Measurements from ENCODE around the gene BAG5.

Gene BAG5

GRCh38 chr14:103546652-103547454 is 15.6 kb downstream of the BAG5 start:
- peak; percentile 59 for DNase-seq (ENCODE audit: low read depth)

DNA sequence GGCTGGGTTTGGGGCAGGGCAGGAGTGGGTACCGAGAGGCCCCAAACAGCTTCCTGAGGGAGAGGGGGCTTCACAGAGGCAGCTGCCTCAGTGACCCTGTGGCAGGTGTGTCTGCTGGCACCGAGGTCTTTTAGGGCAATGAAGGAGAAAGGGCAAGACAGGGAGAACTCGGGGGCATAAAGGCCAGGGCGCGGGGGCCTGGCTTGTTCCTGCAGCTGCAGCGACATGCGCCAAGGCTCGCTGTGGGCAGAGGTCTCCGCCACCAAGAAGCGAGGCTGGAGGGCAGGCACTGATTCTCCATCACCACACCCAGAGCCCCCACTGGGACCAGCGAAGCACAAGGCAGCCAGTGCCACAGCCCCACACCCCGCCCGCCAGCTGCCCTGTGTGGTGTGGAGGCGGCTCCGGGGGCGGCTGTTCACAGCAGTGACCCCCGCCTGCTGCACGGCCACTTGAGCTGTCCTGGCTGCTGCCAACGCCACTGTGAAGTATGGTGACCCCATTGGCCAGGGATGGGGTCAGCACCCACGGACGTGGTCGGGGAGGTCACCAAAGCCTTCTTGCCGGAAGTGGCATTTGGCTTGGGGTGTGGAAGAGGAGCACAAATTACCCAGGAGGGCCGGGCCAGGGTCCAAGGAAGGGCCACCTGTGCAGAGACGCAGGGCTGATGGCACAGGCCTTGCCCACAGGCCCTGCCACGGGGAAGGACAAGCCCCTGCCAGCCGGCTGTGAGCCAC is 16.4 kb downstream of the BAG5 start:
- no peak for DNase-seq (ENCODE audit: low read depth)

- no peak for DNase-seq (ENCODE audit: low read depth)
These were observed 17.1 kb downstream of the BAG5 start for GRCh38 chr14:103545219-103545914.

- no peak for DNase-seq (ENCODE audit: low read depth)
These were observed 17.9 kb downstream of the BAG5 start for GRCh38 chr14:103544388-103545218.

DNA sequence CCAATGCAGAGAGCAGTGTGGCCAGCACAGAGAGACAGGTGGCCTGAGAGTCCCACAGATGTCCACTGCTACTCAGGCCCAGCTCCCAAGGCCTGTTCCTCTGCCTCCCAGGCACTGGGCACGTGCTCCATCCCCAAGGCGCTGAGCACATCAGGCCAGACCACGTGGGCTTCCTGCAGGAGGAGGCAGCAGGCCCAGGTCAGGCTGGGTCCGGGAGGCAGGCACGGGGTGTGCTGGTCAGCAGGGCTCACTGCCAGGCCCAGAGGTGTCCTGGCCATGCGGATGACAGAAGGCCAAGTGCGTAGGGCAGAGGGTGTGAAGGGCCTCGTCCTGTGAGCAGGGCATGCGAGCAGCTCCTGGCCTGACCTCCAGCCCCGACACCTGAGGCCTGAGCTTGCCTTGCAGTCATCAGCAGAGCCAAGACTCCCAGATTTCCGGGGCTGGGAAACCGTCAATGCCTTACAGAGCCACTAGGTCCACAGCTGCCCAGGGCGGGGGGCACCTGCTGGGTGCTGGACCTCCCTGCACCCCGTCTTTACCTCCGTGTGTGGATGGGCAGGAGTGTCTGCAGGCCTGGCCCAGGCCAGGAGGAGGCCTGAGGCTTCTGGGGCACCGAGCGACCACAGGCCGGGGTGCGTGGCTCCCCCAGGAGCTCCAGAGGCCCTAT is 18.6 kb downstream of the BAG5 start:
- no peak for DNase-seq (ENCODE audit: low read depth)

DNA sequence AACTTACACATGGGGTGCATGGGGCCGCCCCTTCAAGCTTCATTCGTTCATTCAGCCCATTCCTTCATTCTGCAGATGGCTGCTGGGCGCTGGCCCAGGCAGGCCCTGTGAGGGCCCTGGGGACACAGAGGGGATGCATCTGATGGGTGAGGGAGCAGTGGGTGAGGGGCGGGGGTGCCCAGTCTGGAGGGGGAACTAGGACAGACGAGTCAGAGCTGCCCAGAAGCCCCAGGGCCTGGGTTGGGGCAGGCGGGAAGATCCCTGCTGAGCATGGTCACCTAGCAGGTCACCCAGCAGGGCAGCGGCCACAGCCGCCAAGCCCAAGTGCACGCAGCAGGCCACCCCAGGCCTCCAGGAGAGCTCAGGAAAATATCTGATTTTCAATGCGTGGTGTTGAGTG is 19.3 kb downstream of the BAG5 start:
- no peak for DNase-seq (ENCODE audit: low read depth)

- no peak for DNase-seq (ENCODE audit: low read depth)
These were observed 19.8 kb downstream of the BAG5 start for GRCh38 chr14:103542605-103543088.

DNA sequence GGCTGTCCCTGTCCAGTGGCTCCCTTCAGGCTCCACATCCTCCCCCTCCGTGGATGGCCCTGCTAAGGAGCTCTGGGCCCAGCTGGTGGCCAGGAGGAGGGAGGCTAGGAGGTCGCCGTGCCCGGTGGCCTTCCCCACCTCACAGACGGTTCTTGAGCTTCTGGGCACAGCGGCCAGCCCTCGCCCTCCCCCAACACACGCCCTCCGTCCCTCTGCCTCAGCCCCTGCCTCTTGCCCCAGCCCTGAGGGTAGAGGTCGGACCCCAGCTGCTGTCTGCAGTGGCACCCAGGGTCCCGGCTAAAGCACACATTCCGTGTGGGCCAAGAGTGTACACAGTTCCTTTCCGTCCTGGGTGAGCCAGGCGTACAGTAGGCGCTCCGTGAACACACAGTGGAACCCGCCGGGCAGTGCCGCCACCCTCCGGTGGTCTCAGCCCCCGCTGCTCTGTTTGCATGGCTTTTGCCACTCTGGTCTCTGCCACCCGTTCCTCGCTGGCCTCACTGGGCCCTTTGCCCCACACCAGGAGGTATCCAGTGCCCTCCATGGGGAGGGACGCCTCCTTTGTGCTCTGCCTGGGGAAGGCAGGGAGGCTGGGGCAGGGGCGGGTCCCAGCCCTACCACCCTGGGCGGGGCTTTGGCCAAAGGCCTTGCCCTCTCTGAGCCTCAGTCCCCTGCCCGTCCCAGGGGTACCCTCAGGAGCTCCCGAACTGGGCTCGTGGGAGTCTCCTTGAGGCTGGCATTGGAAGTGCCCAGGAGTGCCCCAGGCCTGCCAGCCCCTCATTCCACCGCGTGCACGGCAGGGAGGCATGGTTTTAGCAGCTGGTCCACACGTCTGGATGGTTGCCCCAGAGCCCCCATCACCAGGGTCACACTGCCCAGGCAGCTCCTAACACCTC is 20.5 kb downstream of the BAG5 start:
- no peak for DNase-seq (ENCODE audit: low read depth)

GRCh38 chr14:103540821-103541708 is 21.4 kb downstream of the BAG5 start:
- no peak for DNase-seq (ENCODE audit: low read depth)

GRCh38 chr14:103539056-103539825 is 23.2 kb downstream of the BAG5 start:
- DNase-seq (ENCODE audit: low read depth) = no peak

- no peak for DNase-seq (ENCODE audit: low read depth)
These were observed 24.0 kb downstream of the BAG5 start for GRCh38 chr14:103538291-103539055.

DNA sequence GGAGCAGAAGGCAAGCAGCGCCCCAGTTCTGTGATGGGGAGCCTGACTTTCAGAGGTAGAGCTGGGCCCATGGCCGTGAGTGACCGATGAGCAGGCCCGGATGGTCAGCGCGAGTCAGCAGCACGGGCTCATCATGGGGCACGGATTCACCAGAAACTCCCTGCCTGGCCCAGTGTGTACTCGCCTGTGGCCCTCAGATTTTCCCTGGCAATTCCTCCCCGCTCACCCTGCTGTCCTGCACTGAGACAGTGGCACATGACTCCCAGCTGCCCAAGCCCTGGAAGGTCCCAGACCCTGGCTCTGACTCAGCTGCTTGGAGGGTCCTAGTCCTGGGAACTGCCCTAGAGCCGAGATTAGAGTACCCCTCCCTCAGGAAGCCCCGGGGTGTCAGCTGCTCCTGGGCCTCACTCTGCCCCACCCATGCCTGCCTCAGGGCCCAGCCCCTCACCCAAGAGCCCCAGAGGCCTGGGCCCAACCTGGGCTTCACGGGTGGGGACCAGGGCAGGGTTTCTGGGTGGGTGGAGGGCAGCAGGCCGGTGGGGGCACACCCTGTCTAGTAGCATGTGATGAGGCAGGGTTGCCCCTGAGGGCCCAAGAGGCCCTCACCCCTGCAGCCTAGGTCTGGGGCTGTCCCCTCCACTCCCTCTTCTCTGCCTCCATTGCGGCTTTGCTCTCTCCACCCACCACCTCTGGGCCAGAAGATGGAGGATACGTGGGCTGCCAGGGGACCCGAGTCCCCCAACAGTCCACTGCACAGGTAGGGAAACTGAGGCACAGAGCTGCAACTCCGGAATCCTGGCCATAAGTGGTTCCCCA is 25.1 kb downstream of the BAG5 start:
- DNase-seq (ENCODE audit: low read depth) = no peak

DNA sequence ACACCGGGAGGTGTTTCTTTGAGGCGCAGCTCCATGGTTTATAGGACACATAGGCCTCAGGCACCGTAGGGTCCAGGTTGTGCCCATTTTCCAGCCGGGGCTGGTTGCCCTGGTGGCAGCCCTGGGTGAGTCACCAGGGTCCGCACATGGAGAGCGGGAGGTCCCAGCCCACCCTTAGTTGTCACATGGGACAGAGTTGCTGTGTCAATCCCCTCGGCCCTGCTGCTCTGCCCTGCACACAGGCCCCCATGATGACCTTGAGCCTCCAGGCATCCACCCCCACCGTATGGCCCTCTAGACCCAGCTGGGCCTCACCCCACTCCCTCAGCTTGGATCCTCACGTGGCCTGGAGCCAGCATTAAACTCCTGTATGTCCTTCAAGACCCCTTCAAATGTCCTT is 25.8 kb downstream of the BAG5 start:
- DNase-seq (ENCODE audit: low read depth) = no peak

GRCh38 chr14:103535891-103536565 is 26.4 kb downstream of the BAG5 start:
- DNase-seq (ENCODE audit: low read depth) = no peak

DNA sequence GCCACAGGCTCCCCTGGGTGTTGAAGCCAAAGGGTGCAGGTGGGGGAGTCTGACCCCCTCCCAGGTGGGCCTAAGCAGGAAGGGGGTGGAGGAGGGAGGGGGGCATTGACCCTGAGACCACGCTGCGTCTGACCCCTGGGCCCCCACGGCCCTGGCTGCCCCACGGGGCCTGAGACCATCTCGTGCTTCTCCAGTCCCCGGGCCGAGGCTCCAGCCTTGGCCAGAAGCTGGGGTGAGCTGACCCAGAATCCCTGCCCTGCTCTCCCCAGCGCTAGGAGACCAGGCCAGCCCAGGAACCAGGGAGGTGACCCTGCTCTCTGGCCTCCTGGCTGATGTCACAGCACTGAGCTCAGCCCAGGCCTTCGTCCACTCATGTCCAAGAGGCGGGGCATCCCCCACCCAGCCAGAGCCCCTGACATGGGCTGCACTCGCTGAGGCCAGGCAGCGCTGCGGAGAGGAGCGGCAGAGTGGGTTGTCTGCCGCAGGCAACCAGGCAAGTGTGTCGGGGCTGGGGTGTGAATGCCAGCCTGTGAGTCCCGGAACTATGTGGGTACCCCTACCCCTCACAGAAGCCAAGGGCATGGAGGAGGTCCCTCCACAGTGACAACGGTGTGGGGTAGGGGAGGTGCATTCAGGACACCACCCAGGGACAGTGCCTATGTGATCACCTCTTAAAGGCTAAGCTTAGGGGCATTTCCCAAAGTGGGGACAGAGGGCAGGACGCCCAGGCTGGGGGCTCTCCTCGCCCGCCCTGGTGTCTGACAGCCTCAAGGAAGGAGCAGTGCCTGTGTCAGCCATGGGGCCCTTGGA is 27.2 kb downstream of the BAG5 start:
- no peak for DNase-seq (ENCODE audit: low read depth)

Measured in stimulated activated CD8-positive, alpha-beta memory T cell treated with anti-CD3 and anti-CD28 coated beads, Interleukin-7, amount 100 ng/mL, for 24 hours (primary cell).